Activated naive CD4-positive, alpha-beta T cell treated with anti-CD3 and anti-CD28 coated beads, Interleukin-2, amount 10 ng/mL, durations not matched to agents 7 days and 5 days (primary cell): ENCODE data around the gene SHISAL1.

Experiments used
- CTCF ChIA-PET: fragments of 350-600 bp; sonication (Branson Sonifier 250); formaldehyde crosslinking; loops from one replicate; lab custom pipeline; 2021; ENCODE audit warnings: antibody characterized with exemption; lab: Charles Lee
- DNase-seq: peaks from one replicate; pipeline ENCODE4 v3.0.0-alpha.2; 2020
- H3K27ac Mint-ChIP-seq: one replicate; pipeline ENCODE4 v1.8.0; 2021; ENCODE audit warnings: mild to moderate bottlenecking, moderate library complexity, mixed read lengths
- H3K27me3 Mint-ChIP-seq: one replicate; pipeline ENCODE4 v1.8.0; 2021; ENCODE audit warnings: mild to moderate bottlenecking, mixed read lengths
- H3K36me3 Mint-ChIP-seq: one replicate; pipeline ENCODE4 v1.8.0; 2021; ENCODE audit warnings: mixed read lengths
- H3K4me1 Mint-ChIP-seq: one replicate; pipeline ENCODE4 v1.8.0; 2021; ENCODE audit warnings: mixed read lengths
- H3K4me3 Mint-ChIP-seq: one replicate; pipeline ENCODE4 v1.8.0; 2021; ENCODE audit warnings: mild to moderate bottlenecking, moderate library complexity, mixed read lengths
- H3K9me3 Mint-ChIP-seq: one replicate; pipeline ENCODE4 v1.8.0; 2021; ENCODE audit warnings: mixed read lengths

The SHISAL1 gene

GRCh38 chr22:44263547-44263946 is 49.2 kb downstream of the SHISAL1 start:
- Mint-ChIP-seq H3K4me3 (no peak overlapping the region), H3K36me3 (no peaks in the 10 kb centered on the region), H3K4me1 (peaks cover 19% of the 10 kb centered on the region), H3K9me3 (no peaks in the 10 kb centered on the region), H3K27me3 (peaks cover 13% of the 10 kb centered on the region), H3K27ac (no peak overlapping the region)
- DNase-seq, result no peak
- CTCF ChIA-PET, result no interaction called here

- no peak for DNase-seq
- Mint-ChIP-seq H3K36me3 (no peaks in the 10 kb centered on the region), H3K9me3 (no peaks in the 10 kb centered on the region), H3K27me3 (peaks cover 13% of the 10 kb centered on the region), H3K4me3 (no peak overlapping the region), H3K27ac (no peak overlapping the region), H3K4me1 (peaks cover 26% of the 10 kb centered on the region)
- CTCF ChIA-PET, result no interaction called here
These were observed 50.7 kb downstream of the SHISAL1 start for GRCh38 chr22:44261861-44262595.

- CTCF ChIA-PET, result no interaction called here
- peaks cover 31% of the 10 kb centered on the region for H3K4me1 Mint-ChIP-seq
- H3K27ac Mint-ChIP-seq, result no peak overlapping the region
- H3K27me3 Mint-ChIP-seq, result peaks cover 17% of the 10 kb centered on the region
- H3K4me3 Mint-ChIP-seq, result no peak overlapping the region
- no peaks in the 10 kb centered on the region for H3K36me3 Mint-ChIP-seq
- no peaks in the 10 kb centered on the region for H3K9me3 Mint-ChIP-seq
- DNase-seq, result no peak
These were observed 51.4 kb downstream of the SHISAL1 start for GRCh38 chr22:44261164-44261860.

GRCh38 chr22:44260216-44261035 is 52.3 kb downstream of the SHISAL1 start:
- Mint-ChIP-seq H3K27me3 (peaks cover 21% of the 10 kb centered on the region), H3K4me3 (no peak overlapping the region), H3K36me3 (no peaks in the 10 kb centered on the region), H3K27ac (no peak overlapping the region), H3K4me1 (peaks cover 31% of the 10 kb centered on the region), H3K9me3 (no peaks in the 10 kb centered on the region)
- no peak for DNase-seq
- CTCF ChIA-PET, result no interaction called here

GRCh38 chr22:44259366-44260215 is 53.2 kb downstream of the SHISAL1 start:
- no peak overlapping the region for H3K27ac Mint-ChIP-seq
- no peaks in the 10 kb centered on the region for H3K36me3 Mint-ChIP-seq
- CTCF ChIA-PET, result no interaction called here
- H3K27me3 Mint-ChIP-seq, result peaks cover 30% of the 10 kb centered on the region
- no peaks in the 10 kb centered on the region for H3K9me3 Mint-ChIP-seq
- peak; percentile 35 for DNase-seq
- no peak overlapping the region for H3K4me3 Mint-ChIP-seq
- peaks cover 31% of the 10 kb centered on the region for H3K4me1 Mint-ChIP-seq

- CTCF ChIA-PET, result no interaction called here
- H3K4me1 Mint-ChIP-seq, result peaks cover 31% of the 10 kb centered on the region
- no peak for DNase-seq
- H3K9me3 Mint-ChIP-seq, result no peaks in the 10 kb centered on the region
- H3K4me3 Mint-ChIP-seq, result no peak overlapping the region
- H3K36me3 Mint-ChIP-seq, result no peaks in the 10 kb centered on the region
- H3K27me3 Mint-ChIP-seq, result peaks cover 21% of the 10 kb centered on the region
- no peak overlapping the region for H3K27ac Mint-ChIP-seq
These were observed 55.9 kb downstream of the SHISAL1 start for GRCh38 chr22:44256556-44257485.

GRCh38 chr22:44256085-44256484 is 56.7 kb downstream of the SHISAL1 start:
- DNase-seq, result no peak
- H3K9me3 Mint-ChIP-seq, result no peaks in the 10 kb centered on the region
- H3K4me1 Mint-ChIP-seq, result peaks cover 29% of the 10 kb centered on the region
- no peak overlapping the region for H3K27ac Mint-ChIP-seq
- CTCF ChIA-PET, result no interaction called here
- H3K36me3 Mint-ChIP-seq, result no peaks in the 10 kb centered on the region
- peaks cover 21% of the 10 kb centered on the region for H3K27me3 Mint-ChIP-seq
- no peak overlapping the region for H3K4me3 Mint-ChIP-seq

- CTCF ChIA-PET, result no interaction called here
- H3K27me3 Mint-ChIP-seq, result peaks cover 21% of the 10 kb centered on the region
These were observed 57.9 kb downstream of the SHISAL1 start for GRCh38 chr22:44254811-44255210.

GRCh38 chr22:44249376-44250147 is 63.2 kb downstream of the SHISAL1 start:
- Mint-ChIP-seq H3K27ac (no peak overlapping the region), H3K4me1 (no peaks in the 10 kb centered on the region), H3K27me3 (peaks cover 17% of the 10 kb centered on the region), H3K4me3 (no peak overlapping the region), H3K36me3 (no peaks in the 10 kb centered on the region), H3K9me3 (peaks cover 11% of the 10 kb centered on the region)
- CTCF ChIA-PET, result no interaction called here
- no peak for DNase-seq

More at GRCh38 chr22:44254811-44255210, 57.9 kb downstream of the SHISAL1 start:
- Mint-ChIP-seq H3K4me3 (no peak overlapping the region), H3K4me1 (peaks cover 23% of the 10 kb centered on the region), H3K36me3 (no peaks in the 10 kb centered on the region), H3K9me3 (peaks cover 8% of the 10 kb centered on the region), H3K27ac (no peak overlapping the region)
- DNase-seq, result no peak

- H3K4me3 Mint-ChIP-seq, result no peak overlapping the region
- H3K27me3 Mint-ChIP-seq, result peaks cover 17% of the 10 kb centered on the region
- no peak for DNase-seq
- no peaks in the 10 kb centered on the region for H3K4me1 Mint-ChIP-seq
- H3K9me3 Mint-ChIP-seq, result peaks cover 11% of the 10 kb centered on the region
- H3K27ac Mint-ChIP-seq, result no peak overlapping the region
- no peaks in the 10 kb centered on the region for H3K36me3 Mint-ChIP-seq
- CTCF ChIA-PET, result no interaction called here
These were observed 63.8 kb downstream of the SHISAL1 start for GRCh38 chr22:44248926-44249325.

- DNase-seq, result no peak
- CTCF ChIA-PET, result no interaction called here
- Mint-ChIP-seq H3K4me3 (no peak overlapping the region), H3K4me1 (no peaks in the 10 kb centered on the region), H3K27ac (no peak overlapping the region), H3K36me3 (no peaks in the 10 kb centered on the region), H3K27me3 (peaks cover 17% of the 10 kb centered on the region), H3K9me3 (peaks cover 11% of the 10 kb centered on the region)
These were observed 64.5 kb downstream of the SHISAL1 start for GRCh38 chr22:44247923-44248892.

GRCh38 chr22:44247346-44247745 is 65.4 kb downstream of the SHISAL1 start:
- peaks cover 11% of the 10 kb centered on the region for H3K9me3 Mint-ChIP-seq
- H3K4me3 Mint-ChIP-seq, result no peak overlapping the region
- DNase-seq, result no peak
- CTCF ChIA-PET, result no interaction called here
- no peaks in the 10 kb centered on the region for H3K4me1 Mint-ChIP-seq
- H3K27ac Mint-ChIP-seq, result no peak overlapping the region
- no peaks in the 10 kb centered on the region for H3K36me3 Mint-ChIP-seq
- peaks cover 23% of the 10 kb centered on the region for H3K27me3 Mint-ChIP-seq
